ENCODE measurements around the gene OTOF. TPM values are rescaled to one million over a fixed set of nuclear protein-coding genes. Genes with fewer than 3 reads are reported as not detected.

The OTOF gene
- total and polyA plus RNA-seq, 2 donors (not counting 1 experiment from before 2014, with no cell fraction given): not detected

DNA sequence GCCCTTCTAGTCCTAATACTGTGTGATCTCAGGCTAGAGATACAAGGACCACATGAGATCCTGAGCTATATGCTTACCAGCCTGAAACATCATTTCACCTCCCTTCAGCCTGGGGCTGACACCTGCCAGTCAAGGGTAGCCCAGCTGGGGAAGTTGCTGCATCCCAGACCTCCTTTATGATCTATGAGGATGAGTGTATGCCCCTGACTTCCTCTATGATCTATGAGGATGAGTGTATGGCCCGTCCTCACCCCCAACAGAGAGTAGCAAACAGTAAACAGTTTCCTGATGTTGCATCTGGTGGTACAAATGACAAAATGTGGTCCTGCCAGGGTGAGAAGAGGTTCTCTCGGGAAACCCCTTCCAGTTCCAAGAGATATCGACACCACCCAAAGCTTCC, 8.9 kb upstream of the OTOF start:
- no peak overlapping the region for H3K4me2 ChIP-seq (ENCODE audit: extremely low read depth, insufficient read depth, low read length)
- H3K9ac ChIP-seq (ENCODE audit: insufficient read depth, low read length): no peak overlapping the region
- no peaks in the 10 kb centered on the region for H4K20me1 ChIP-seq (ENCODE audit: control insufficient read depth, extremely low read depth, insufficient read depth, low read length)

DNA sequence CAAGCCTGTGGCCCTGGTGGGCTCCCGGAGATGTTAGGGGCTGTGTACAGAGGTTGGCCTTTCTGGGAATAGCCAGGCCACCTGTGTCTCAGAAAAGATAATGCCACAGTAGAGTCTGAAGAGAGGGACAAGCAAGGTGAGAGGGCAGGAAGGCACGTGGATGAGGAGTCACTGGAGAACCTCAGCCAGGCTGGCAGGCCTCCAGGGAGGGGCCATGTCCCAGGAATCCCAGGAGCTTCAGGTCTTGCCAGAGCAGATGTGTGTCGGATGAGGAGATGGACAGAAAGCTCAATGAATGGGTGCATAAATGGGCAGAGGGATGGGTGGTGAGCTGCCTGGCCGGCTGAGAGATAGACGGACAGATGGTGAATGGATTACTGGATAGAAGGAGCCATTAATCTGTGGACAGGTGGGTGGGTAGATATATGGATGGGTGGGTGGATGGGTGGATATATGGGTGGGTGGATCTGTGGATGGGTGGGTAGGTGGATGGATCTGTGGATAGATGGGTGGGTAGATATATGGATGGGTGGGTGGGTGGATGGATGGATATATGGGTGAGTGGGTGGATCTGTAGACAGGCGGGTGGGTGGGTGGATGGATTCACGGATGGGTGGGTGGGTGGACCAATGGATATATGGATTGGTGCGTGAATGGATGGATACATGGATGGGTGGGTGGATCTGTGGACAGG, 7.9 kb upstream of the OTOF start:
- Histone ChIP-seq H3K27me3 (ENCODE audit: control insufficient read depth, insufficient read depth, low read length) (peaks cover 10% of the 10 kb centered on the region), H4K20me1 (ENCODE audit: control insufficient read depth, extremely low read depth, insufficient read depth, low read length) (no peaks in the 10 kb centered on the region), H3K4me1 (ENCODE audit: control insufficient read depth, extremely low read depth, insufficient read depth, low read length) (no peaks in the 10 kb centered on the region), H3K9ac (ENCODE audit: insufficient read depth, low read length) (no peak overlapping the region), H3K79me2 (ENCODE audit: control insufficient read depth, insufficient read depth, low read length) (no peaks in the 10 kb centered on the region), H3K4me2 (ENCODE audit: extremely low read depth, insufficient read depth, low read length) (no peak overlapping the region), H3K27ac (ENCODE audit: insufficient read depth, low read length) (no peak overlapping the region), H3K9me3 (ENCODE audit: control insufficient read depth, insufficient read depth, low read depth, low read length) (no peaks in the 10 kb centered on the region), H3K36me3 (ENCODE audit: control insufficient read depth, insufficient read depth, low read length) (no peaks in the 10 kb centered on the region), H2AFZ (ENCODE audit: low read length) (no peak overlapping the region), H3K4me3 (replicated peaks in 1 of 4; ENCODE audit: control extremely low read depth in 1 of 4, insufficient read depth in 1 of 4, low read depth in 3 of 4, low read length in 4 of 4) (no peak overlapping the region)
- DNase-seq (ENCODE audit: low read depth in 2 of 2): no peak
- TF ChIP-seq EZH2 (IDR thresholded peaks at IDR 0.05; ENCODE audit: low read length, missing control alignments): no peak

More for the DNA sequence above, 8.9 kb upstream of the OTOF start:
- H3K27ac ChIP-seq (ENCODE audit: insufficient read depth, low read length): no peak overlapping the region
- TF ChIP-seq, protein P1, sequence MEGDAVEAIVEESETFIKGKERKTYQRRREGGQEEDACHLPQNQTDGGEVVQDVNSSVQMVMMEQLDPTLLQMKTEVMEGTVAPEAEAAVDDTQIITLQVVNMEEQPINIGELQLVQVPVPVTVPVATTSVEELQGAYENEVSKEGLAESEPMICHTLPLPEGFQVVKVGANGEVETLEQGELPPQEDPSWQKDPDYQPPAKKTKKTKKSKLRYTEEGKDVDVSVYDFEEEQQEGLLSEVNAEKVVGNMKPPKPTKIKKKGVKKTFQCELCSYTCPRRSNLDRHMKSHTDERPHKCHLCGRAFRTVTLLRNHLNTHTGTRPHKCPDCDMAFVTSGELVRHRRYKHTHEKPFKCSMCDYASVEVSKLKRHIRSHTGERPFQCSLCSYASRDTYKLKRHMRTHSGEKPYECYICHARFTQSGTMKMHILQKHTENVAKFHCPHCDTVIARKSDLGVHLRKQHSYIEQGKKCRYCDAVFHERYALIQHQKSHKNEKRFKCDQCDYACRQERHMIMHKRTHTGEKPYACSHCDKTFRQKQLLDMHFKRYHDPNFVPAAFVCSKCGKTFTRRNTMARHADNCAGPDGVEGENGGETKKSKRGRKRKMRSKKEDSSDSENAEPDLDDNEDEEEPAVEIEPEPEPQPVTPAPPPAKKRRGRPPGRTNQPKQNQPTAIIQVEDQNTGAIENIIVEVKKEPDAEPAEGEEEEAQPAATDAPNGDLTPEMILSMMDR (conservative IDR thresholded peaks at IDR 0.05 in 1 of 2, IDR thresholded peaks at IDR 0.05 in 1 of 2; ENCODE audit: low read depth in 1 of 2, low read length in 2 of 2): no peak
- no peak for TF ChIP-seq EZH2 (IDR thresholded peaks at IDR 0.05; ENCODE audit: low read length, missing control alignments)
- no peaks in the 10 kb centered on the region for H3K36me3 ChIP-seq (ENCODE audit: control insufficient read depth, insufficient read depth, low read length)
- no peak overlapping the region for H2AFZ ChIP-seq (ENCODE audit: low read length)
- no peak for DNase-seq (ENCODE audit: low read depth in 2 of 2)
- no peak overlapping the region for H3K4me3 ChIP-seq (replicated peaks in 1 of 4; ENCODE audit: control extremely low read depth in 1 of 4, insufficient read depth in 1 of 4, low read depth in 3 of 4, low read length in 4 of 4)
- H3K4me1 ChIP-seq (ENCODE audit: control insufficient read depth, extremely low read depth, insufficient read depth, low read length): no peaks in the 10 kb centered on the region
- H3K9me3 ChIP-seq (ENCODE audit: control insufficient read depth, insufficient read depth, low read depth, low read length): no peaks in the 10 kb centered on the region
- peaks cover 10% of the 10 kb centered on the region for H3K27me3 ChIP-seq (ENCODE audit: control insufficient read depth, insufficient read depth, low read length)
- H3K79me2 ChIP-seq (ENCODE audit: control insufficient read depth, insufficient read depth, low read length): no peaks in the 10 kb centered on the region

DNA sequence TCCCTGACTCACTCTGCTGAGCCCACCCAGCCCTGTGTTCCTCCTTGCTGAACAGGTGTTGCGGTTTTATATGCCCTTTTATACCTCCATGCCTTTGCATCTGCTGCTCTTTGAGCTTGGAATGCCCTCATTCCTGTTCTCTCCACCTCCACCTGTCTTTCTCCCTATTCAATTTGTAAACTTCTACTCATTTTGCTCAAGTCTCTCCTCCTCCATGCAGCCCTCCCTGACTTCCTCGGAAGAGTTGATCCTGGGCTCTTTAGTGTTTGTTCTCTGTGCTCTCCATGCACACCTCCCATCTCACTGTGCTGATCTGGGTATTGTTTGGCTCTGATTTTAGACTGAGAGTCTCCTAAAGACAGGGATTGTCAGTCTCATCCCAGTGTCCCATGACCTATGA, 7.2 kb upstream of the OTOF start:
- Histone ChIP-seq H3K9me3 (ENCODE audit: control insufficient read depth, insufficient read depth, low read depth, low read length) (no peaks in the 10 kb centered on the region), H3K27ac (ENCODE audit: insufficient read depth, low read length) (no peak overlapping the region), H3K79me2 (ENCODE audit: control insufficient read depth, insufficient read depth, low read length) (no peaks in the 10 kb centered on the region), H3K4me3 (replicated peaks in 1 of 4; ENCODE audit: control extremely low read depth in 1 of 4, insufficient read depth in 1 of 4, low read depth in 3 of 4, low read length in 4 of 4) (no peak overlapping the region), H3K4me2 (ENCODE audit: extremely low read depth, insufficient read depth, low read length) (no peak overlapping the region), H4K20me1 (ENCODE audit: control insufficient read depth, extremely low read depth, insufficient read depth, low read length) (no peaks in the 10 kb centered on the region), H3K27me3 (ENCODE audit: control insufficient read depth, insufficient read depth, low read length) (peaks cover 10% of the 10 kb centered on the region), H3K4me1 (ENCODE audit: control insufficient read depth, extremely low read depth, insufficient read depth, low read length) (no peaks in the 10 kb centered on the region), H3K36me3 (ENCODE audit: control insufficient read depth, insufficient read depth, low read length) (no peaks in the 10 kb centered on the region), H3K9ac (ENCODE audit: insufficient read depth, low read length) (no peak overlapping the region), H2AFZ (ENCODE audit: low read length) (no peak overlapping the region)
- no peak for DNase-seq (ENCODE audit: low read depth in 2 of 2)
- no peak for TF ChIP-seq EZH2 (IDR thresholded peaks at IDR 0.05; ENCODE audit: low read length, missing control alignments)
- TF ChIP-seq, protein P1 (conservative IDR thresholded peaks at IDR 0.05 in 1 of 2, IDR thresholded peaks at IDR 0.05 in 1 of 2; ENCODE audit: low read depth in 1 of 2, low read length in 2 of 2): no peak
